WTC11 (cell line): ENCODE results near the gene ZNF772.

Source experiments
- CTCF ChIP-seq: fragments of 200-600 bp; IDR thresholded peaks from 2 replicates; pipeline ENCODE4 v1.8.0; 2022; ENCODE audit warnings: antibody characterized with exemption
- KAT7 ChIP-seq: sonication (generic); formaldehyde crosslinking; IDR thresholded peaks from 2 replicates; pipeline ENCODE4 v1.8.1; 2023; ENCODE audit warnings: missing genetic modification reagents, mild to moderate bottlenecking, borderline replicate concordance
- MAX ChIP-seq: sonication (generic); formaldehyde crosslinking; IDR thresholded peaks from 2 replicates; pipeline ENCODE4 v1.8.0; 2022; ENCODE audit warnings: mild to moderate bottlenecking, missing genetic modification reagents
- MYBL2 ChIP-seq: sonication (generic); formaldehyde crosslinking; IDR thresholded peaks from 2 replicates; pipeline ENCODE4 v1.8.1; 2023; ENCODE audit warnings: mild to moderate bottlenecking, moderate library complexity, missing genetic modification reagents
- ZNF138 ChIP-seq: sonication (generic); formaldehyde crosslinking; conservative IDR thresholded peaks from 2 replicates; pipeline ENCODE4 v1.8.1; 2022; ENCODE audit warnings: mild to moderate bottlenecking, moderate library complexity, missing genetic modification reagents

GRCh38 chr19:57438925-57439324 lies 38.4 kb downstream of the ZNF772 start:
- TF ChIP-seq MAX (no peak), CTCF (no peak), ZNF138 (CRISPR knock-in tag) (no peak), KAT7 (no peak), MYBL2 (CRISPR knock-in tag) (no peak)
